VCaP (cell line): Measurements from ENCODE around the gene SLC16A10.
"Not testable (repeated sequence)": the region's sequence is repeated elsewhere in the genome, so short reads cannot be mapped to it uniquely, and the experiment has no call there.

ENCODE experiments used
- H3K27ac ChIP-seq: fragments of 450-650 bp; 2 replicates; pipeline ENCODE4 v1.5.1; 2017
- CTCF ChIP-seq: fragments of 450-650 bp; conservative IDR thresholded peaks from 2 replicates; pipeline ENCODE4 v1.5.1; 2017; ENCODE audit warnings: mild to moderate bottlenecking, moderate library complexity

The SLC16A10 gene

DNA sequence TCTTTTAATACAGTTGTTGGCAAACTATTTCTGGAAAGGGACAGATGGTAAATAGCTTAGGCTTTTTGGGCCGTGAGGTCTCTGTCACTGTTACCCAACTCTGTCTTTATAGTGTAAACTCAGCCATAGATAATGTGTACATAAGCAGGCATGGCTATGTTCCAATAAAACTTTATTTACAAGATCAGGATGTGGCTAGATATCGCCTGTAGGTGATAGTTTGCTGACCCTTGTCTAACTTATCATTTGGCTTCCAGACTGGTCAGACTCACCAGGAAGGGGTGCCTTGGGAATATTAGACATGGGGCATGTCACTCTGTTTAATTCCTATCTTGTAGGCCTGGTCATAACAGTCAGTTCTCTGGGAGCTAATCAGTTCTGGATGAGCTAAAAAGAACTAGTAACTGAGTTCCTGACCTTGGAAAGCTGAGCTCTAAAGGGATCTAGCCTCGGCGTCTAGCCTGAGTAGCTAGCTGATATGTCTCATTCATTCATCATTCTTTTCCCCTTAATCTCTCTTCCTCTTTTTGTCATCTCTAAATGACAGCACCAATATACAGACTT lies 163.6 kb downstream of the SLC16A10 start:
- no peak overlapping the region for H3K27ac ChIP-seq
- no peak for TF ChIP-seq CTCF

- H3K27ac ChIP-seq = no peak overlapping the region
- TF ChIP-seq CTCF = no peak
Measured at GRCh38 chr6:111252726-111253125, 165.4 kb downstream of the SLC16A10 start.

- no peak overlapping the region for H3K27ac ChIP-seq
- TF ChIP-seq CTCF = no peak
Measured at GRCh38 chr6:111254004-111254778, 166.9 kb downstream of the SLC16A10 start.

DNA sequence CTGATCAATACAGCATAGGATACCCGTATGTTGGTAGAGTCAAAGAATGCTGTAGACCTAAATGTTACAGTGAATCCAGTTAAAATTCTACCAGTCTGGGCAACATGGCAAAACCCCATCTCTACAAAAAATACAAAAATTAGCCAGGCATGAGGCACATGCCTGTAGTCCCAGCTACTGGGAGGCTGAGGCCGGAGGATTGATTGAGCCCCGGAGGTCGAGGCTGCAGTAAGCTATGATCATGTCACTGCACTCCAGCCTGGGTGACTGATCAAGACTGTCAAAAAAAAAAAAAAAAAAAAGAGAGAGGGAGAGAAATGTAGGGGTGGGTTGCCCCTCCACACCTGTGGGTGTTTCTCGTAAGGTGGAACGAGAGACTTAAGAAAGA lies 167.5 kb downstream of the SLC16A10 start:
- H3K27ac ChIP-seq = no peak overlapping the region
- no peak for TF ChIP-seq CTCF

- not testable (repeated sequence) for H3K27ac ChIP-seq
Measured at GRCh38 chr6:111255838-111256237, 168.5 kb downstream of the SLC16A10 start.

GRCh38 chr6:111256646-111257045 lies 169.3 kb downstream of the SLC16A10 start:
- peak; percentile 58 for TF ChIP-seq CTCF
- H3K27ac ChIP-seq = no peak overlapping the region

DNA sequence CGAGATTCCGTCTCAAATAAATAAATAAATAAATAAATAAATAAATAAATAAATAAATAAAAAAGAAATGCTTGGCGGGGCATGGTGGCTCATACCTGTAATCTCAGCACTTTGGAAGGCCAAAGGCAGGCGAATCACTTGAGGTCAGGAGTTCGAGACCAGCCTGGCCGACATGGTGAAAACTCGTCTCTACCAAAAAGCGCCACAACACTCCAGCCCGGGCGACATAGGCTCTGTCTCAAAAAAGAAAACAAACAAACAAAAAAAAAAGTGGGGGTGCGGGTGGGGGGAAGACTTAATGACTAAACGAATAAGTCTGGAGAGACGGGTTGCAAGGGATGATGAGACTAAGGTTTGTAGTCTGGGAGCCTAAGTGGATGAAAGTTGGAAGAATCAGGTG lies 170.7 kb downstream of the SLC16A10 start:
- H3K27ac ChIP-seq = no peak overlapping the region
- TF ChIP-seq CTCF = no peak

DNA sequence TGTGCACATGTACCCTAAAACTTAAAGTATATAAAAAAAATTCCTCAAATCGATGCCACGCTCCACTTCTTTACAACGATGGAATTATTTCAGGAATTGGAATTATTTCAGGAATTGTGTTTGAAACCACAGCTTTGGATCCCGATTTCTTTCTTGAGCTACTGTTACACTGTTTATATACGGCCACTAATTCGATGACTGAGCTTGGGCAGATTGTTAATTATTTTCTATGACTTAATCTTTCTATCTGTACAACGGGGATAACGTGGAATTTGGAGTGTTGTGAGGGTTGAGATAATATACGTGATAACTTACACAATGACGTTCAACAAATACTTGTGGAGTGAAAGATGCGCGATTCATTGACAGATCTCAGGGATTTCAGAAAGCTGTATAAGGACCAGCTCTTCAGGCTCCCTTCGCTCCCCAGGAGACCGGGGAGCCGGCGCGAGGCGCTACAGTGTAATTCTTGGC lies 171.3 kb downstream of the SLC16A10 start:
- H3K27ac ChIP-seq = peak overlapping the region; percentile 82
- no peak for TF ChIP-seq CTCF
